ENCODE data around the gene PARD6A.

DNA sequence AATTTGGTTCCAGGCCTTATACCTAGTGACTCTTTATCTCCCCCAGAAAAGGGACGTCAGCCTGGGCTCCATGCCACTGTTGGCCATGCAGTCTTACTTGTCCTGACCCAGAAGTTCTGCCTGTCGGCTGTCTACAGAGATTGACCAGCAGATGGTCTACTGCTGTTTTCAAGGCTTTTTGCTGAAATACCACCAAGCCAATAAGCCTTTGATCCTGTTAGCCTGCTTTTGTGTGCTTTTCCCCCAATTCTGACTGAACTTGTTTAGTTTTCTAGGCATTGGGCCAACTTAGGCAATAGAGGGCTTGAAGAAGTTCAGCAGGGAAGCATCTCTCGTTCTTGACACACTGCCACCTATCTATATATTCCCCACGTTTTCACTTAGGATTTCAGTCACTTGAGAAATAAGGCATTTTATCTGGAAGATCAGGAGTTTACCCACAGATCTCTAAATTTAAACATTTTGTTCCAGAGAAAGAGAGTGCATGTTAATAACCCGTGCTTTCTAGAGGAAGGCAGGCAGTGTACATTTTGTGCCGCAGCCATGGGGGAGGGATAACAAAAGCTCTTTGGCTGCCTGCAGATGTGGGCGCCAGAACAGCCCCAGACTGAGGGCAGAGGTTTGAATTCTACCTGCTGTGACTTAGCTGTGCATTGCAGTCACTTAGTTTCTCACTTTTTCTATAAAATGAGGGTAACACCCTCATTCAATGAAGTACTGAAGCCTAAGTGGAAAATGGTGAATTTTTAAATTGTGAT lies 28.2 kb upstream of the PARD6A start:
- TF ChIP-seq EZH2phosphoT487 (IDR thresholded peaks at IDR 0.05; ENCODE audit: borderline replicate concordance), result no peak
- TF ChIP-seq, protein P1, sequence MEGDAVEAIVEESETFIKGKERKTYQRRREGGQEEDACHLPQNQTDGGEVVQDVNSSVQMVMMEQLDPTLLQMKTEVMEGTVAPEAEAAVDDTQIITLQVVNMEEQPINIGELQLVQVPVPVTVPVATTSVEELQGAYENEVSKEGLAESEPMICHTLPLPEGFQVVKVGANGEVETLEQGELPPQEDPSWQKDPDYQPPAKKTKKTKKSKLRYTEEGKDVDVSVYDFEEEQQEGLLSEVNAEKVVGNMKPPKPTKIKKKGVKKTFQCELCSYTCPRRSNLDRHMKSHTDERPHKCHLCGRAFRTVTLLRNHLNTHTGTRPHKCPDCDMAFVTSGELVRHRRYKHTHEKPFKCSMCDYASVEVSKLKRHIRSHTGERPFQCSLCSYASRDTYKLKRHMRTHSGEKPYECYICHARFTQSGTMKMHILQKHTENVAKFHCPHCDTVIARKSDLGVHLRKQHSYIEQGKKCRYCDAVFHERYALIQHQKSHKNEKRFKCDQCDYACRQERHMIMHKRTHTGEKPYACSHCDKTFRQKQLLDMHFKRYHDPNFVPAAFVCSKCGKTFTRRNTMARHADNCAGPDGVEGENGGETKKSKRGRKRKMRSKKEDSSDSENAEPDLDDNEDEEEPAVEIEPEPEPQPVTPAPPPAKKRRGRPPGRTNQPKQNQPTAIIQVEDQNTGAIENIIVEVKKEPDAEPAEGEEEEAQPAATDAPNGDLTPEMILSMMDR (conservative IDR thresholded peaks at IDR 0.05; ENCODE audit: low read length), result no peak

Measured in Loucy (cell line).